ENCODE measurements around the gene S100A12.

The S100A12 gene

DNA sequence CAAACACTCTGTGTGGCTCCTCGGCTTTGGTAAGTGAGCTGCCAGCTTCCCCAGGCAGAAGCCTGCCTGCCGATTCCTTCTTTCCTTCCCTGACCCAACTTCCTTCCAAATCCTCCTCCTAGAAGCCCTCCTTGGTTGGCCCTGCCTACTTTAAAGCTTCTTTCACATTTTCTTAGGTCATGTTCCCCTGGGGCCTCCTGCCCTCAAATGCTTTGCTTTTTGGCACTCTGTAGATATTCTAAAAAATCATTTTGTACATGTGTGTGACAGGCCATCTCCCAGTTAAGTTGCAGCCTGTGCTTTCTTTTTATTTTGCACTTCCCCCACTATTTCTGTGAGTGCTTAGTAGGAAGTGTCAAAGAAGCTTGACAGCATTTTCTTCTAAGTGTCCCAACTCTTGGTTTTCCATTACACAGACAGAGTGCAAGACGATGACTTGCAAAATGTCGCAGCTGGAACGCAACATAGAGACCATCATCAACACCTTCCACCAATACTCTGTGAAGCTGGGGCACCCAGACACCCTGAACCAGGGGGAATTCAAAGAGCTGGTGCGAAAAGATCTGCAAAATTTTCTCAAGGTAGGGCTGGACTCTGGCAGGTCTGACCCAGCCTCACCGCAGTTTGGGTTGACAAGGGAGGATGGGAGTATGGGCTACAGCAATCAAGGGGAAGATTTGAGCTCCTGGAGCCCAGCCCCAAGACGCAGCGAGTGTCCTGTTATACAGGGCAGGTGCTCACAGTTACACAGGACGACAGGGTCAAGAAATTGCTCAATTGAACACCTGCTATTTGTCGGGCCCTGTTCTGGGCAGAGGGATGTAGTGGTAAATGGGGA, 17.3 kb downstream of the S100A12 start, which contains the start of gene S100A9:
Gene S100A9, plus strand, starts transcription at position 2 of the 838 bp plus-strand sequence. Its CDS starts 430 bp downstream, at position 432.
- DNase-seq (ENCODE audit: low spot score) = no peak
- TF ChIP-seq, protein P1, sequence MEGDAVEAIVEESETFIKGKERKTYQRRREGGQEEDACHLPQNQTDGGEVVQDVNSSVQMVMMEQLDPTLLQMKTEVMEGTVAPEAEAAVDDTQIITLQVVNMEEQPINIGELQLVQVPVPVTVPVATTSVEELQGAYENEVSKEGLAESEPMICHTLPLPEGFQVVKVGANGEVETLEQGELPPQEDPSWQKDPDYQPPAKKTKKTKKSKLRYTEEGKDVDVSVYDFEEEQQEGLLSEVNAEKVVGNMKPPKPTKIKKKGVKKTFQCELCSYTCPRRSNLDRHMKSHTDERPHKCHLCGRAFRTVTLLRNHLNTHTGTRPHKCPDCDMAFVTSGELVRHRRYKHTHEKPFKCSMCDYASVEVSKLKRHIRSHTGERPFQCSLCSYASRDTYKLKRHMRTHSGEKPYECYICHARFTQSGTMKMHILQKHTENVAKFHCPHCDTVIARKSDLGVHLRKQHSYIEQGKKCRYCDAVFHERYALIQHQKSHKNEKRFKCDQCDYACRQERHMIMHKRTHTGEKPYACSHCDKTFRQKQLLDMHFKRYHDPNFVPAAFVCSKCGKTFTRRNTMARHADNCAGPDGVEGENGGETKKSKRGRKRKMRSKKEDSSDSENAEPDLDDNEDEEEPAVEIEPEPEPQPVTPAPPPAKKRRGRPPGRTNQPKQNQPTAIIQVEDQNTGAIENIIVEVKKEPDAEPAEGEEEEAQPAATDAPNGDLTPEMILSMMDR (IDR thresholded peaks at IDR 0.05; ENCODE audit: extremely low read depth, missing control alignments) = no peak

DNA sequence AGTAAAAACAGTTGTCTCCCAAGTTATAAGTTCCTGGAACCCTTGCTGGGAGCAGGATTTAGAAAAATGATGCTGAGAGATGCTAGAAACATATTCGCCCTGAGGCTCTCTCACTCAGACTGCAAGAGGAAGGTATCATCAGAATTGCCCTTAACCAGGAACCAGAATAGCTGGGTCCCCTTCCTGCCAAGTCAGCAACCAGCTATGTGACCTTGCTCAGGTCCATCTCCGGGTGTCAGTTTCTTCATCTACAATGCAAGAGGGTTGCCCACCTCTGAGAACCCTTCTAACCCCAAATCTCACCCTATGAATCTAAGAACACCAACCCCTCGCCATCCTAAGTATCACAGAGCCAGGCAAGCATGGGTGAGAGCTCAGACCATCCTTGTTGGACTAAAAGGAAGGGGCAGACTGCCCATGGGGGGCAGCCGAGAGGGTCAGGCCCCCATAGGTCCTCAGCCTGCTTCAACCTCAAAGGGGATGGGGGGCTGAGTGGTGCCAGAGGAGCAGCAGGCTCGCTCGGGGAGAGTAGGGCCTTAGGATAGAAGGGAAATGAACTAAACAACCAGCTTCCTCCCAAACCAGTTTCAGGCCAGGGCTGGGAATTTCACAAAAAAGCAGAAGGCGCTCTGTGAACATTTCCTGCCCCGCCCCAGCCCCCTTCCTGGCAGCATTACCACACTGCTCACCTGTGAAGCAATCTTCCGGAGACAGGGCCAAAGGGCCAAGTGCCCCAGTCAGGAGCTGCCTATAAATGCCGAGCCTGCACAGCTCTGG, 18.2 kb downstream of the S100A12 start:
- TF ChIP-seq, protein P1 (IDR thresholded peaks at IDR 0.05; ENCODE audit: extremely low read depth, missing control alignments) = no peak
- no peak for DNase-seq (ENCODE audit: low spot score)

DNA sequence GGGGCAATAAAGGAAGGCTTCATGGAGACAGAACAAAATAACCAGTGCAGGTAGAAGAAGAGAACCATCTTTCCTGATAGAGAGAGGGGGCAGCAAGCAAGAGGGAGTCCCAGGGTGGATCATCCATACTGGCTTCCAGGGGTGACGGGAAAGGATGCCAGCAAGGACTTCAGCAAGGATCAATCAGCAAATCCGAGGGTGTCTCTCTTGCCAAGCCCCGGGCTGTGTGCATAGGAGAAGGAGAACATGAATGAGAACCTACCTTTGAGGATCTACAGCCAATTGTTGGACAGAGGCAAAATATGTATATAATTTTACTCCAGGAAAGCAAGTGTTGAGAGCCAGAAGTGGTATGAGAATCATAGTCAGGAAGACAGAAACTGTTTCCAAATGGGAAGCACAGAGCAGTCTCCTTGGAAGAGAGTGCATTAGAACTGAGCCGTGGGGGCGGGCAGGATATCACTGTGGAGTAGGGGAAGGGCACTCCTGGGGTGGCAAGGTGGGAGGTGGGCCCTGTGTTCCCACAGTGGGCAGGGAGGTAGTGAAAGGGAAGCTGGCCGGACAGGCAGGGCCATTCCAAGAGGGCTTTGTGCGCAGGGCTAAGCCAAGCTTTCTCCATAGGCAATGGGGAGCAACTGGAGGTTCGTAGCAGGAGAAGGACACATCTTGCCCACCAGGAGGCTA, 18.9 kb downstream of the S100A12 start:
- TF ChIP-seq, protein P1 (IDR thresholded peaks at IDR 0.05; ENCODE audit: extremely low read depth, missing control alignments) = no peak

DNA sequence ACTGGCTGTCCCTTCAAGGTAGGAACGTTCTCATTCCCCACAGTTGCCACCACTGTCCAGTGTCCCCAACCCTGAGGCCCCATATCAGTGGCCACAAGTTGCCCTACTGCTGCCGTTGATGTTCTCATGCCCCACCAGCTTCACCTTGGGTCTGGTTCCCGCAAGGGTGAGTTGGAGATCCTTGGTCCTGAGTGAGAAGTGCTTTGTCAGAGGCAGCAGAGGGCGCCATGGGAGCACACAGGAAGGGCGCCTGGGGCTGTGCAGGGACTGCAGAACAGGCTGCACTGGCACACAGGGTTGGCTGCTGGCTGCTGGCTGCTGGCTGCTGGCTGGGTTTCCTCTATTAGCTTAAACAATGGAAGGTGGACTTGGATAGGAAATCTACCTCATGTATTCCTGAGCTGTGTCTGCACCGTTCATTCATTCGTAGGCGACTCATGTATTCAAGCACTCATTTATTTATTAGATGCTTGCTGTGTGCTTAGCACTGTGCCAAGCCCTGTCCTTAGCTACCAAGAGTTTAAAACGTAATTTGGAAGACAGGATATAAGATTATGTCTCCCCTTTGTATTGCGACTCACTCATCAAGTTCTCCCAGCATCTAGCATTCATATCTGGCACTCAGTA, 19.9 kb downstream of the S100A12 start:
- peak; percentile 54 for DNase-seq (ENCODE audit: low spot score)

More for the DNA sequence above, 18.9 kb downstream of the S100A12 start:
- no peak for DNase-seq (ENCODE audit: low spot score)

DNA sequence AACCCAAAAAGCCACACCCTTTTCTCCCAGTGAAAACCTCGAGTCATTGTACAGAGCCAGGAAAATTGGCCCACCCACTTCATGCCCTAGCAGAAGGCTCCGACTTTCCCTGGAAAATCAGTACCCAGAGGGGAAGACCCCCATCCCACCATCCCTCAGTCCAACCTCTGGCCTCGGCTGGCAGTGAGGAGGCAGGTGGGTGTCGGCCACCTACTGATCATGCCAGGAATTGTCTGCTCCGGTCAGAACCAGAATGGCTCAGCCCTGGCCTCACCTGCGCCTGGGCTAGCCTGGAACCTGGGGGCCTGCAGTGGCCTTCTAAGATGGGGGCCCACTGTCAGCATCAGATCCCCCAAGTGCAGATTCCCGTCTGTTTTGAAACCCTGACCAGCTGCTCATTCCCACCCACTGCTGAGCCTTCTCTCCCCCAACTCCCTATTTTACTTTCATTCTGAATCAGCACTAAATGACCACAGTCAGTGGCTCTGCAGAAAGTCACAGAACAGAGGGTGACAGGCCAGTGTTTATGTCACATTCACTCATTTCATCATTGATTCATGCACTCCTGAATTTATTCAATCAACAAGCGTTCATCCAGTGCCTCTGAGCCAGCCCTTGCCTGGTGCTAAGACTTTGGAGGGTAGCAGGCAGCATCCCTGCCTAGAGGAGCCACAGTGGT, 20.8 kb downstream of the S100A12 start:
- DNase-seq (ENCODE audit: low spot score) = no peak
- TF ChIP-seq, protein P1 (IDR thresholded peaks at IDR 0.05; ENCODE audit: extremely low read depth, missing control alignments) = no peak

More for the DNA sequence above, 19.9 kb downstream of the S100A12 start:
- TF ChIP-seq, protein P1 (IDR thresholded peaks at IDR 0.05; ENCODE audit: extremely low read depth, missing control alignments) = peak; percentile 36

DNA sequence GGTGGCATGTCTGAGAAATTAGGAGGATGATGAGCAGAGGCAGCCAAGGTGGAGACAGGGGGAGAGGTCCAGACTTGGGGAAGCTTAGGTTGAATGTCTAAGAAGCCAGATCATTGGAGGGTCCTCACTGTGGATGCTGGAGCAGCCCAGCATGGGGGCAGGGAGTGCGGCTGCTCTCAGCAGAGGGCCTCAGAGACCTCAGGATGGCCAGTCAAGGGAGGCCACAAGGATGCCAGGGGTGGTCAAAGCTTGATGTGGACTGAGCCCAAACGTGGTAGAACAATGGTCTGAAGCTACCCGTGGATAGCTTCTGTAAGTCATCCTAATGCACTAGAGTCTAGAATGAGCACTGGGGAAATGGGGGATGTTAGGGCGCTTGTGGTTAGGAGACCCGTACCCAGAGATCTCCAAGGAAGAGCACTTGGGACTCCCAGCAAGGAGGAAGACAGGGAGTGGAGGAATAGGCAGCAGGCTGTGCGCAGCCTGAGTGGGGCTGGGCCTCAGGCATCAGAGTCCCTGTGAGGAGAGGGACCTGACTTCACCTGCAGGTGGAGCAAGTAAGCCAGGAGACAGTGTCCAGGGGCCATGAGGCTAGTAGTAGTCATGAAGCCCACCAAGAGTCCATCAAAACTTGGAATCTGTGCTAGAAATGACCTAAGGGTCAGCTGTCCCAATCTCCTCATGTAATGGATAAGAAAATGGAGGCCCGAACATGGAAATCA, 22.0 kb downstream of the S100A12 start:
- TF ChIP-seq, protein P1 (IDR thresholded peaks at IDR 0.05; ENCODE audit: extremely low read depth, missing control alignments) = peak; percentile 28
- DNase-seq (ENCODE audit: low spot score) = peak; percentile 42

Data from GM20000 (cell line).